ENCODE data around the gene RNF150.

GRCh38 chr4:141119071-141119470 lies 14.2 kb downstream of the RNF150 start:
- TF ChIP-seq CTCF (IDR thresholded peaks at IDR 0.05), result no peak
- no peak for TF ChIP-seq EP300 (IDR thresholded peaks at IDR 0.05)
